HCT116 (cell line): ENCODE measurements around the gene TARS2. TPM values are rescaled to one million over a fixed set of nuclear protein-coding genes. Genes with fewer than 3 reads are reported as not detected.

Source experiments
- ATAC-seq: fragments of 200-7000 bp; cut with Tn5 transposase; 2 replicates; pipeline ENCODE4 v1.9.1; 2020; ENCODE audit warnings: mild to moderate bottlenecking, moderate library complexity
- BruUV-seq: library from RNA; stranded (reverse); fragments of 400-500 nt; replicated peaks from 2 replicates; lab custom pipeline; 2021; lab: Mats Ljungman, UMichigan
- CTCF ChIA-PET: fragments of 300-600 bp; sonication (Branson Sonifier 250); formaldehyde crosslinking; loops from one replicate; lab custom pipeline; 2021; ENCODE audit warnings: antibody characterized with exemption; lab: Charles Lee
- POLR2A ChIA-PET: fragments of 300-600, 350-600 bp; sonication (Branson Sonifier 250); formaldehyde crosslinking; loops from one replicate; lab custom pipeline; 2021; ENCODE audit warnings: antibody characterized with exemption; lab: Charles Lee
- RAD21 ChIA-PET, 2 experiments: fragments of 300-600 bp; sonication (Branson Sonifier 250); formaldehyde crosslinking; loops; one replicate each; lab custom pipeline; 2023; ENCODE audit warnings: low total read pairs in 2 of 2; ENCODE audit not compliant: uncharacterized antibody in 2 of 2, unreplicated experiment in 2 of 2, low non-redundant PET in 1 of 2; lab: Charles Lee
- DNase-seq: peaks from one replicate; pipeline ENCODE4 v3.0.0-alpha.2; 2010; ENCODE audit warnings: low read depth, low spot score
- H2AFZ ChIP-seq: fragments of 200-600 bp; shearing (Covaris generic), sonication (generic); 2 replicates; pipeline ENCODE4 v1.6.1; 2017; ENCODE audit warnings: low read depth, mixed run types, mixed read lengths, antibody characterized with exemption, low read length; ENCODE audit not compliant: poor library complexity, severe bottlenecking
- H3K27ac ChIP-seq: 2 replicates; pipeline ENCODE4 v1.5.1; 2012; ENCODE audit warnings: low read depth, low read length
- H3K27me3 ChIP-seq: fragments of 200-600 bp; sonication (generic); 2 replicates; pipeline ENCODE4 v1.6.1; 2016; ENCODE audit warnings: mixed run types, low read length, mixed read lengths; ENCODE audit not compliant: insufficient read depth
- H3K36me3 ChIP-seq, 2 experiments: fragments of 200-500 bp in 1 of 2; fragments of 200-600 bp in 1 of 2; sonication (Bioruptor generic) in 1 of 2; sonication (generic) in 1 of 2; 2 replicates each; pipeline versions ENCODE4 v1.5.1 to v1.6.1; 2014 to 2016; ENCODE audit warnings: low read length in 2 of 2, inconsistent platforms in 1 of 2, mixed read lengths in 1 of 2, mixed run types in 1 of 2; ENCODE audit not compliant: insufficient read depth in 2 of 2, control insufficient read depth in 1 of 2
- H3K4me1 ChIP-seq, 2 experiments: fragments of 200-600 bp in 1 of 2; sonication (generic) in 1 of 2; 2 replicates each; pipeline versions ENCODE4 v1.5.1 to v1.6.1; 2012 to 2017; ENCODE audit warnings: low read length in 2 of 2, inconsistent platforms in 1 of 2, mild to moderate bottlenecking in 1 of 2, mixed read lengths in 1 of 2, mixed run types in 1 of 2, moderate library complexity in 1 of 2; ENCODE audit not compliant: insufficient read depth in 2 of 2, control insufficient read depth in 1 of 2
- H3K4me2 ChIP-seq: fragments of 200-600 bp; sonication (generic); 2 replicates; pipeline ENCODE4 v1.6.1; 2017; ENCODE audit warnings: mixed run types, low read length, mixed read lengths
- H3K4me3 ChIP-seq, 2 experiments: fragments of 200-600 bp in 1 of 2; sonication (generic) in 1 of 2; replicated peaks in 1 of 2; 2 replicates each; pipeline ENCODE4 v1.5.1; 2011 to 2016; ENCODE audit warnings: low read length in 2 of 2, control low read depth in 1 of 2, low read depth in 1 of 2, mild to moderate bottlenecking in 1 of 2, mixed read lengths in 1 of 2, mixed run types in 1 of 2
- H3K79me2 ChIP-seq: fragments of 200-600 bp; sonication (generic); 2 replicates; pipeline ENCODE4 v1.6.1; 2017; ENCODE audit warnings: mild to moderate bottlenecking, mixed run types, low read length, moderate library complexity, mixed read lengths; ENCODE audit not compliant: insufficient read depth
- H3K9ac ChIP-seq: fragments of 200-600 bp; sonication (generic); 2 replicates; pipeline ENCODE4 v1.6.1; 2016; ENCODE audit warnings: low read length, mixed read lengths
- H3K9me2 ChIP-seq: fragments of 200-600 bp; sonication (generic), shearing (Covaris generic); 2 replicates; pipeline ENCODE4 v1.6.1; 2017; ENCODE audit warnings: mixed run types, mild to moderate bottlenecking, moderate library complexity; ENCODE audit not compliant: insufficient read depth
- H3K9me3 ChIP-seq, 2 experiments: fragments of 200-500 bp in 1 of 2; fragments of 200-600 bp in 1 of 2; sonication (Bioruptor generic) in 1 of 2; sonication (generic) in 1 of 2; 2 replicates each; pipeline ENCODE4 v1.6.1; 2014 to 2017; ENCODE audit warnings: low read length in 2 of 2, mixed read lengths in 2 of 2, inconsistent platforms in 1 of 2, low read depth in 1 of 2, mild to moderate bottlenecking in 1 of 2, mixed run types in 1 of 2, moderate library complexity in 1 of 2; ENCODE audit not compliant: control insufficient read depth in 1 of 2, insufficient read depth in 1 of 2
- H4K20me1 ChIP-seq: fragments of 200-600 bp; sonication (generic), shearing (Covaris generic); 2 replicates; pipeline ENCODE4 v1.6.1; 2017; ENCODE audit warnings: mixed run types, mild to moderate bottlenecking, moderate library complexity; ENCODE audit not compliant: insufficient read depth
- CBX3 ChIP-seq: IDR thresholded peaks from 2 replicates; pipeline ENCODE4 v1.6.1; 2012; ENCODE audit warnings: low read depth
- CEBPB ChIP-seq: IDR thresholded peaks from 2 replicates; pipeline ENCODE4 v1.6.1; 2012; ENCODE audit warnings: low read depth
- EGR1 ChIP-seq: IDR thresholded peaks from 2 replicates; pipeline ENCODE4 v1.6.1; 2012; ENCODE audit warnings: low read depth
- ELF1 ChIP-seq: IDR thresholded peaks from 2 replicates; pipeline ENCODE4 v1.6.1; 2012; ENCODE audit warnings: low read depth, borderline replicate concordance
- POLR2AphosphoS5 ChIP-seq: IDR thresholded peaks from 2 replicates; pipeline ENCODE4 v1.6.1; 2011; ENCODE audit warnings: mild to moderate bottlenecking, low read depth, low read length, moderate library complexity
- RAD21 ChIP-seq: IDR thresholded peaks from 2 replicates; pipeline ENCODE4 v1.6.1; 2012; ENCODE audit warnings: low read depth, mild to moderate bottlenecking
- SIN3A ChIP-seq: IDR thresholded peaks from 2 replicates; pipeline ENCODE4 v1.6.1; 2012; ENCODE audit warnings: low read depth
- TCF7L2 ChIP-seq: IDR thresholded peaks from 2 replicates; pipeline ENCODE4 v1.7.0; 2011; ENCODE audit warnings: borderline replicate concordance, inconsistent platforms; ENCODE audit not compliant: insufficient read depth, insufficient read length; ENCODE audit errors: extremely low read depth
- YY1 ChIP-seq: IDR thresholded peaks from 2 replicates; pipeline ENCODE4 v1.6.1; 2011; ENCODE audit warnings: low read length, low read depth, moderate library complexity, mild to moderate bottlenecking; ENCODE audit not compliant: insufficient replicate concordance; ENCODE audit errors: extremely low read depth
- intact Hi-C: fragments of 100-400 bp; cut with micrococcal nuclease; formaldehyde crosslinking; loops from 2 replicates; pipeline ENCODE4 v1.10.0; 2022
- total RNA-seq: library from RNA; stranded (reverse); gene quantifications from one replicate; pipeline ENCODE4 v1.2.1, GENCODE V29; 2021; ENCODE audit not compliant: unreplicated experiment
- TF ChIP-seq, protein P1 (sequence below): IDR thresholded peaks from 2 replicates; pipeline ENCODE4 v1.6.1; 2011; ENCODE audit warnings: mild to moderate bottlenecking, low read length, moderate library complexity; ENCODE audit not compliant: insufficient replicate concordance; ENCODE audit errors: extremely low read depth
- TF ChIP-seq, protein P2 (sequence below): IDR thresholded peaks from 2 replicates; pipeline ENCODE4 v1.6.1; 2012; ENCODE audit warnings: low read depth
- TF ChIP-seq, protein P3 (sequence below): IDR thresholded peaks from 2 replicates; pipeline ENCODE4 v1.6.1; 2012

Gene TARS2
- total RNA-seq, 1 experiment from 2014 or later, result 23.2 TPM

DNA sequence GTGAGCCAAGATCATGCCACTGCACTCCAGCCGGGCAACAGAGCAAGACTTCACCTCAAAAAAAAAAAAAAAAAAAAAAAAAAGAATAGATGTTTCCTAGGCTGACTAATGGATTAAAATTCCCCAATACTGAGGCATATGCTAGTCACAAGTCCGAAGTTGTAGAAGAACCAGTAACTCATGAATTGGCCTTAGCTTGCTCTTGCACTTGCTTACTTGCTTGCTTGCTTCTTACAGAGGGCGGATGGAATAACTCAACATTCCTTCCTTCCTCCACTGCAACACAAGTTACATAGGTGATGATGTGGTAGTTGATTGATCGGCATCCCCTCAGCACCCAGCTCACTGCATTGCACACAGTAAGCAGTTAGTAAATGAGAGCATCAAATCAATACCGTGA is 2.8 kb upstream of the TARS2 start:
- intact Hi-C loops, result no loop called here
- 0 out of 4 replicates have a peak, but pooled peaks cover 0 to 5% of the 10 kb centered on the region in 2 experiments for H3K36me3 ChIP-seq
- H3K79me2 ChIP-seq, result peaks cover 10% of the 10 kb centered on the region
- H3K9me3 ChIP-seq, result no peaks in the 10 kb centered on the region
- DNase-seq (no peak), ATAC-seq (no peak)
- RAD21 ChIA-PET, result no interaction called here
- H3K4me1 ChIP-seq, result peaks cover 2 to 7% of the 10 kb centered on the region in 2 experiments; a peak in 2 of 4 replicates
- TF ChIP-seq YY1 (no peak), RAD21 (no peak), POLR2AphosphoS5 (no peak), TCF7L2 (no peak), EGR1 (no peak), SIN3A (no peak), ELF1 (no peak), CBX3 (no peak), CEBPB (no peak)
- TF ChIP-seq, protein P1, sequence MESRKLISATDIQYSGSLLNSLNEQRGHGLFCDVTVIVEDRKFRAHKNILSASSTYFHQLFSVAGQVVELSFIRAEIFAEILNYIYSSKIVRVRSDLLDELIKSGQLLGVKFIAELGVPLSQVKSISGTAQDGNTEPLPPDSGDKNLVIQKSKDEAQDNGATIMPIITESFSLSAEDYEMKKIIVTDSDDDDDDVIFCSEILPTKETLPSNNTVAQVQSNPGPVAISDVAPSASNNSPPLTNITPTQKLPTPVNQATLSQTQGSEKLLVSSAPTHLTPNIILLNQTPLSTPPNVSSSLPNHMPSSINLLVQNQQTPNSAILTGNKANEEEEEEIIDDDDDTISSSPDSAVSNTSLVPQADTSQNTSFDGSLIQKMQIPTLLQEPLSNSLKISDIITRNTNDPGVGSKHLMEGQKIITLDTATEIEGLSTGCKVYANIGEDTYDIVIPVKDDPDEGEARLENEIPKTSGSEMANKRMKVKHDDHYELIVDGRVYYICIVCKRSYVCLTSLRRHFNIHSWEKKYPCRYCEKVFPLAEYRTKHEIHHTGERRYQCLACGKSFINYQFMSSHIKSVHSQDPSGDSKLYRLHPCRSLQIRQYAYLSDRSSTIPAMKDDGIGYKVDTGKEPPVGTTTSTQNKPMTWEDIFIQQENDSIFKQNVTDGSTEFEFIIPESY, result no peak
- TF ChIP-seq, protein P2, sequence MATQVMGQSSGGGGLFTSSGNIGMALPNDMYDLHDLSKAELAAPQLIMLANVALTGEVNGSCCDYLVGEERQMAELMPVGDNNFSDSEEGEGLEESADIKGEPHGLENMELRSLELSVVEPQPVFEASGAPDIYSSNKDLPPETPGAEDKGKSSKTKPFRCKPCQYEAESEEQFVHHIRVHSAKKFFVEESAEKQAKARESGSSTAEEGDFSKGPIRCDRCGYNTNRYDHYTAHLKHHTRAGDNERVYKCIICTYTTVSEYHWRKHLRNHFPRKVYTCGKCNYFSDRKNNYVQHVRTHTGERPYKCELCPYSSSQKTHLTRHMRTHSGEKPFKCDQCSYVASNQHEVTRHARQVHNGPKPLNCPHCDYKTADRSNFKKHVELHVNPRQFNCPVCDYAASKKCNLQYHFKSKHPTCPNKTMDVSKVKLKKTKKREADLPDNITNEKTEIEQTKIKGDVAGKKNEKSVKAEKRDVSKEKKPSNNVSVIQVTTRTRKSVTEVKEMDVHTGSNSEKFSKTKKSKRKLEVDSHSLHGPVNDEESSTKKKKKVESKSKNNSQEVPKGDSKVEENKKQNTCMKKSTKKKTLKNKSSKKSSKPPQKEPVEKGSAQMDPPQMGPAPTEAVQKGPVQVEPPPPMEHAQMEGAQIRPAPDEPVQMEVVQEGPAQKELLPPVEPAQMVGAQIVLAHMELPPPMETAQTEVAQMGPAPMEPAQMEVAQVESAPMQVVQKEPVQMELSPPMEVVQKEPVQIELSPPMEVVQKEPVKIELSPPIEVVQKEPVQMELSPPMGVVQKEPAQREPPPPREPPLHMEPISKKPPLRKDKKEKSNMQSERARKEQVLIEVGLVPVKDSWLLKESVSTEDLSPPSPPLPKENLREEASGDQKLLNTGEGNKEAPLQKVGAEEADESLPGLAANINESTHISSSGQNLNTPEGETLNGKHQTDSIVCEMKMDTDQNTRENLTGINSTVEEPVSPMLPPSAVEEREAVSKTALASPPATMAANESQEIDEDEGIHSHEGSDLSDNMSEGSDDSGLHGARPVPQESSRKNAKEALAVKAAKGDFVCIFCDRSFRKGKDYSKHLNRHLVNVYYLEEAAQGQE, result no peak
- TF ChIP-seq, protein P3, sequence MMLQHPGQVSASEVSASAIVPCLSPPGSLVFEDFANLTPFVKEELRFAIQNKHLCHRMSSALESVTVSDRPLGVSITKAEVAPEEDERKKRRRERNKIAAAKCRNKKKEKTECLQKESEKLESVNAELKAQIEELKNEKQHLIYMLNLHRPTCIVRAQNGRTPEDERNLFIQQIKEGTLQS, result no peak
- POLR2A ChIA-PET, result no interaction called here
- H4K20me1 ChIP-seq, result no peaks in the 10 kb centered on the region
- H3K4me2 ChIP-seq, result no peak overlapping the region
- no peaks in the 10 kb centered on the region for H3K9me2 ChIP-seq
- no peak overlapping the region for H3K4me3 ChIP-seq
- H3K27me3 ChIP-seq, result 0 out of 2 replicates have a peak, but pooled peaks cover under 1% of the 10 kb centered on the region
- BruUV-seq, result no TSS peak
- CTCF ChIA-PET, result no interaction called here
- H3K9ac ChIP-seq, result no peak overlapping the region
- no peak overlapping the region for H2AFZ ChIP-seq
- H3K27ac ChIP-seq, result no peak overlapping the region
